ENCODE measurements around the gene FGF11. TPM values are rescaled to one million over a fixed set of nuclear protein-coding genes. Genes with fewer than 3 reads are reported as not detected.
"Not testable (repeated sequence)": the region's sequence is repeated elsewhere in the genome, so short reads cannot be mapped to it uniquely, and the experiment has no call there.

Gene FGF11
- total RNA-seq, 1 experiment from 2014 or later = 23.8 TPM

DNA sequence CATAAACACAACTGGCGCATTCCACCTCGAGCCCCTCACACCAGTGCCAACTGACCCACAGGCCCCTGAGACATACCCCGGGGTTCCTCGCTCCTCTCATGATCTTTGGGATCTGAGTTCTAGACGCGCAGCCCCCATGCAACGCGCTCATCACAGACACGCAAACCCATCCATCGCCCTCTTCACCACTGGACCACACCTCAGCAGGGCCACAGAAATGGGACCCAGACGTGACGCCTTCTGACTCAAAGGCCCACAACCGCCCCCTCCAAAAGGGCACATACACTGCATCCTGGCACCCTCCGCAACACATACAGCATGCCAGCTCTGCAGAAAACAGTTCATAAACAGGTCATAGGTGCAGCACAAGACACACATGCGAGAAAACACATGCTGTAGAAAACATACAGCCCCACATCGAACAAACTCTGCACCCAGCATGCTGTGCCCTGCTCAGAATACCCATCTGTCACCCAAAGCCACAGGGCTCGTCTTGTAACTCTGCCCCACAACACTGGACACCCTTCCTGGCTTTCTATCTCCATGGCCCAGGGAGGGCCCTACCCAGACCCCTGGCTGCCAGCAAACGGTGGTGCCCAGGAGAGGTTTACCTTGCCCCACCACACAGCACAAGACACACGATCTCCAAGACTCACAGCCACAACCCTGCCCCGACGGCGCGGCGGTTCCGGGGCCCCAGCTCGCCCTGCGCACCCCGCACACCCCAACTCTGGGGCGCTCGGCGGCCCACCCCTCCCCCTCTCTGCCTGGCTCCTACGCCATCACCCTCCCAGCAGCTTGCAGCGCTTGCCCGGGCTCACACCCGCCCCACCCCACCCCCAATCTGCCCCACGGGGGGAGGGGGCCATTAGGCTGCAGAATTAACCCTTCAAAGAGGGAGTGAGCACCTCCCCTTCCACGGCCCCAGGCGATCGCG is 39.2 kb downstream of the FGF11 start:
- peak; percentile 46 for DNase-seq (ENCODE audit: low read depth)

DNA sequence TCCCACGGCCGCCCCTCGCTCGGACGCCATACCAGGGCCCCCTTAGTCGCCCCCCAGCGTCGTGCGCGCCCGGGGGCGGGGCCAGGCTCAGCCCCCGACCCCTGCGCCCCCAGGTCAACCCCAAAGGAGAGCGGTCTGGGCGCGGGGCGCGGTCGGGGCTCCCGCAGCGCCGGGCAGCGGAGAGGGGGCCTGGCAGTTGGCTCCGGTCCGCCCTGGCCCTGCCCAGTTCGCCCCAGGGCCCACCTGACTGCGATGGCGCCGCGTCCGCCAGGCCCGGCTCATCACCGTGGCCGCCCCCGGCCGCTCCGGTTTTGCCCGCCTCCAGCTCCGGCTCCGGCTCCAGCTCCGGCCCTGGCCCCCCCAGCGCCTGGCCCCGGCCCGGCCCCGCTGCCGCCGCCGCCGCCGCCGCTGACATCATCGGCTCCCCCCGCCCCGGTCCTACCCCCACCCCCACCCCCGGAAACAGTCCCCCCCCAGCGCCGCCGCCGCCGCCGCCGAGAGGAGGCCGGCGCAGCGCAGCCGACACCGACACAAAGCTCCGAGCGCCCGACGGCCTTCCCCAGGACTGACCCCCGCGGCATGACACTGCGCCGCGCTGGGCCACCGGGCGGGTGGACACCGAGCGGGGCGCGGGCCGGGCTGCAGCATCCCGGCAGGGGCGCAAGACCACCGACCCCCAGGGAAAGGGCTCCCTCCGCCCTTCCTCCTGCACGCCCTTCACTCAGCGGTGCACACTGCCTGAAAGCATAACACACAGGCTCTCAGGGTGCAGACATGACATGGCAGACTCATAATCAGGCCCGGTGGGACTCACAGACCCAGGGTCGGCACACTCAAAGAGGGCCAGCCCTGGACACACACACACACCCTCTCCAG is 40.1 kb downstream of the FGF11 start, which contains the start of gene ZBTB4:
TSS of gene ZBTB4 (minus strand) at position 419 of the 876 bp plus-strand sequence. CDS start 12,830 bp downstream, outside the sequence.
- DNase-seq (ENCODE audit: low read depth) = peak; percentile 28

DNA sequence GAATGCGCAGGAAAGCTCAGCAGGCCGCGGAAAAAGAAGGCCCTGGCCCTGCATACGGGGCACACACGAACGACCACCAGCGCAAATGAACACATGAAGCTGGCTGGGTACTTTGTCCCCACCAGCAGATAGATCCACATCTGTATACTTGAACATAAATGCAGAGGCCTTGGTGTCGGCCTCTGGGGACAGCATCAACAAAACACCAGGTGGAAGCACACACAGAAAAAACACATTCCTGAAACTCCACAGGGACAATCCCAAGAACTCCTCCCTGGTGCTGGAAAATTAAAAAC is 40.7 kb downstream of the FGF11 start:
- peak; percentile 47 for DNase-seq (ENCODE audit: low read depth)

DNA sequence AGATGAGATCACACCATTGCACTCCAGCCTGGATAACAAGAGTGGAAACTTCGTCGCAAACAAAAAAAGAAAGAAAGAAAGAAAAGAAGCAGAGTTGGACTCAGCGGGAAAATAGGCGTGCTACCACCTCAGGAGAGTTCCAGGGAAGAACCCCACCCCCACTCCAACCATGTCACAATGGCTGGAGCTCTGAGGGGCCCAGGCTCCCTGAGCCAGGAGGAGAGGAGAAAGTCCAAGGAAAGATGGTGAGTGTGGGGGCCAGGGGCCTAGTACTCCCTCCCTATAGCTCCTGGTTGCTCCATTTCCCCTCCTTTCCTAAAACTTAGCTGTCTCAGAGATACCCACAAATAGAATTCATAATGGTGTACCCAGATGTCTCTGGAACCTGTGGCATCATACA is 42.0 kb downstream of the FGF11 start, which contains the start of gene SLC35G6:
TSS of gene SLC35G6 (plus strand) at position 172 of the 400 bp plus-strand sequence. CDS start at position 243, 71 bp downstream.
- DNase-seq (ENCODE audit: low read depth) = not testable (repeated sequence)

DNA sequence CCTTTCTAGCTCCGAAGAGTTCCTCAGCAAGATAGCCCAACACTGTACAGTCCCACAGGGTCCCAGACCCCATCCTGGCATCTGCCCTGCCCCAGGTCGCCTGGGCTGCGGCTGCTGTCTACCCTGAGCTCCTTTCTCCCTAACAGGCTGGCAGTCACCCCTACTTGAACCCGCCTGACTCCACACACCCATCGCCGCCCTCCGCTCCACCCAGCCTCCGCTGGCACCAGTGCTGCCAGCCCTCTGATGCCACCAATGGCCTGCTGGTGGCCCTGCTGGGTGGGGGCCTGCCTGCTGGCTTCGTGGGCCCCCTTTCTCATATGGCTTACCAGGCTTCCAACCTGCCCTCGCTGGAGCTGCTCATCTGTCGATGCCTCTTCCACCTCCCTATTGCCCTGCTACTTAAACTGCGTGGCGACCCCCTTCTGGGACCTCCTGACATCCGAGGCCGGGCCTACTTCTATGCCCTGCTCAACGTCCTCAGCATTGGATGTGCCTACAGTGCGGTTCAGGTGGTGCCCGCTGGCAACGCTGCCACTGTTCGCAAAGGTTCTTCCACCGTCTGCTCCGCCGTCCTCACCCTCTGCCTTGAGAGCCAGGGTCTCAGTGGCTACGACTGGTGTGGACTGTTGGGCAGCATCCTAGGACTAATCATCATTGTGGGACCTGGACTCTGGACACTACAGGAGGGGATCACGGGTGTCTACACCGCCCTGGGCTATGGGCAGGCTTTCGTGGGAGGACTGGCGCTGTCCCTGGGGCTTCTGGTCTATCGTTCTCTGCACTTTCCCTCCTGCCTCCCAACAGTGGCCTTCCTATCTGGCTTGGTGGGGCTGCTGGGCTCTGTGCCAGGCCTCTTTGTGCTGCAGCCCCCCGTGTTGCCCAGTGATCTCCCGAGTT is 42.8 kb downstream of the FGF11 start:
- DNase-seq (ENCODE audit: low read depth) = not testable (repeated sequence)

DNA sequence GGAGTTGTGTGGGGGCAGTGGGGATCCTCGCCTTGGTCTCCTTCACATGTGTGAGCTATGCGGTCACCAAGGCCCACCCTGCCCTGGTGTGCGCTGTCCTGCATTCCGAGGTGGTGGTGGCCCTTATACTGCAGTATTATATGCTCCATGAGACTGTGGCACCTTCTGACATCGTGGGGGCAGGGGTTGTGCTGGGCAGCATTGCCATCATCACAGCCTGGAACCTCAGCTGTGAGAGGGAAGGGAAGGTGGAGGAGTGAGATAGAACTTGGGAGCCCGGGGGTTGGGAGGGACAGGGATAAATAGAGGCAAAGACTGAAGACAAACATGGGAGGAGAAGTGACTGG is 43.4 kb downstream of the FGF11 start:
- DNase-seq (ENCODE audit: low read depth) = not testable (repeated sequence)

DNA sequence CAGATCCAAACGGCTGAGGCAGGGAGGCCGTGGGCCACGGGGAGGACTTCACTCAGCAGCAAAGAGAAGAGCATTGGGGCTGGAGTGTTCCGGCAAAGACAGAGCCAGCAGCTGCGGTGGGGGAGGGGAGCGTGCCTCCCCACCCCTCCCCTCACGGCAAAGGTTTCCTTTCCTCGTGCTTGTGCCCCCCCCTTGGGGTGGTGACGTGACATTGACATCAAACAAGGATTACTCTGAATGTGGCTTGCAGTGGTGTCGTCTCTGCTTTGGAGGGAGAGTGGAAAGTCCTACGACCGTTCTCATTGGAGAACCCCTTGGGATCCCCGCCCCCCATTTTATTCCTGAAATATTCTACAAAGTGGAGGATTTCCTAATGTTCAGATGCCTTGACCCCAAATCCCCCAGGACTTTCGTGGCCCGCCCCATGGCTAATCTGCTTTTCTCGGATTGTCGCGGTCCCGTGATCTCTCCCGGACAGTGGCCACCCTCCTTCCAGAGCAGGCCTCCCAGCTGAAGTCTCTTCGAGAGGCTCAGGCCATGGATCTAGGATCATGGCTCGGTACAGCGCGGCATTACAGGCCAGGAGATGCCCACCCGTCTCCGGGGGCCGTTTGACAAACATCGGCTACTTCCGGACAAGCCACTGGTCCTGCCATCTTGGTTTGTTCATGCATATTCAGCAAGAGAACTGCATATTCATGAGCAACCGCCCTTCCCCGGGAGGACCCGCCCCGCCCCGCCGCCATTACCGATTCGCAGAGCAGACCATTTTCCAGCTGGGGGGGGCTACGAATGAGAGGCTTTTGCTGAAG is 44.1 kb downstream of the FGF11 start:
- DNase-seq (ENCODE audit: low read depth) = peak; percentile 99

DNA sequence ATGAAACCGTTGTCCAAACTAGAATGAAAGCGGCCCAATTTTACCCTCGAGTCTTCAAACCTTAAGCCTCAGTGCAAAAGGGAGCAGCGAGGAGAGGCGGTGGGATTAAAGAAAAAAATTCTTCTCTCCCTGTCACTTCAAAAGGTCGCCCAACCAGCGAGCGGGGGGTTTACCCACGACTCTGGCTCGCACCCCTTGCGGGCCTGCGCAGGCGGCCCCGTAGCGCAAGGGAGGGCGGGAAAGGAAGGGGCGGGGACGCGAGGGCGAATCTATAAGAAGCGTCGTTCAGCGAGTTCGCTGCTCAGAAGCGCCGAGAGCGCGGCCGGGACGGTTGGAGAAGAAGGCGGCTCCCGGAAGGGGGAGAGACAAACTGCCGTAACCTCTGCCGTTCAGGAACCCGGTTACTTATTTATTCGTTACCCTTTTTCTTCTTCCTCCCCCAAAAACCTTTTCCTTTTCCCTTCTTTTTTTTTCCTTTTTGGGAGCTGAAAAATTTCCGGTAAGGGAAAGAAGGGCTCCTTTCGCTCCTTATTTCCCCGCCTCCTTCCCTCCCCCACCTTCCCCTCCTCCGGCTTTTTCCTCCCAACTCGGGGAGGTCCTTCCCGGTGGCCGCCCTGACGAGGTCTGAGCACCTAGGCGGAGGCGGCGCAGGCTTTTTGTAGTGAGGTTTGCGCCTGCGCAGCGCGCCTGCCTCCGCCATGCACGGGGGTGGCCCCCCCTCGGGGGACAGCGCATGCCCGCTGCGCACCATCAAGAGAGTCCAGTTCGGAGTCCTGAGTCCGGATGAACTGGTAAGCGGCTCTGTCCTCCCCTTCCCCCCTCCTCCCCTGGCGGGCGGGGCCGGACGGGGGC is 45.0 kb downstream of the FGF11 start, which contains the start of gene POLR2A:
TSS of gene POLR2A (plus strand) at position 300 of the 852 bp plus-strand sequence.
- peak; percentile 97 for DNase-seq (ENCODE audit: low read depth)

DNA sequence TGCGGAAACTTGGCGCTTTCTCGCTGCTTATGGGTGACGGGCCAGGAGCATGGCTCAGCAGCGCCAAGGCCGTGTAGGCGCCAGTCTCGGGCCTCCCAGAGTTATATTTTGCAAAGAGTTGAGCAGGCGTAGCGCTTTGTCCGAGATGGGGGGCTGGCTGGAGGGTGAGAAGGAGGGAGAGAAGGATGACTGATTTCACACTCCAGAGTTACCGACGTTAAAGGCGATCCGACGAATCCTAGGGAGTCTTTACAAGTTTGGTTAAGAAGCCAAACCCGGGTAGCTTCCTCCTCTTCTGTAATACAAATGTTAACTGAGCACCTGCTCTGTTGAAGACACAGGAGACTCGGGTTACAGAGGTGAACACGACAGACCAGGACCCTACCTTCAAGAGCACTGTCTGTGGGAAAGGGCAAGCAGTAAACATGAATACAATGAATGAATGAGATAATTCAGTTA is 45.6 kb downstream of the FGF11 start:
- DNase-seq (ENCODE audit: low read depth) = no peak

DNA sequence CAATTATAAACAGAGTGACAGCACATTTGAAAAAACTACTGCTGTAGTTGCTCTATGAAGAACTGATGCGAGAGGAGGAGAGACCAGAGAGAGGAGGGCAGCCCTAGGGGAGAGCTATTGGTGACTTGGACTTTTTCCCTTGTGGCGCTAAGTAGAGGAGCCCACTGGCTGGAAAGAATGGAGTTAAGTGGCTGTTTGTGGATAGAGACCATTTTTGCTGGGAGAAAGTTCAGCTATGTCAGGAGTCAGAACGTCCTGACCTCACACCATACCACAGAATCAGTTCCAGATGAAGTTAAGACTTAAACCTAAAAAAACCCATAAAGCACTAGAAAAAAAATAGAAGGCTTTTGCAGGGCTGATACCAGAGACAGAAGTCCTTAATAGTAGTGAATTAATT is 46.9 kb downstream of the FGF11 start:
- no peak for DNase-seq (ENCODE audit: low read depth)

DNA sequence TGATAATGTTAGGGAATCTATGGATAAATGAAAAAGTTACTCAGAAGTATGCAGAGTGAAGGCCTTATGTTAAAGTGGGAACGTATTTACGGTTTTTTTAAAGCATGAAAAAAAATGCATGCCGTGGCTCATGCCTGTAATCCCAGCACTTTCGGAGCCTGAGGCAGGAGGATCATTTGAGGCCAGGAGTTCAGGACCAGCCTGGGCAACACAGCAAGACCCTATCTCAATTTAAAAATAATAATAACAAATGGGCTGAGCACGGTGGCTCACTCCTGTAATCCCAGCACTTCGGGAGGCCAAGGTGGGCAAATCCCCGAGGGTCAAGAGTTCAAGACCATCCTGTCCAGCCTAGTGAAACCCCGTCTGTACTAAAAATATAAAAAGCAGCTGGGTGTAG is 50.8 kb downstream of the FGF11 start:
- DNase-seq (ENCODE audit: low read depth) = no peak

DNA sequence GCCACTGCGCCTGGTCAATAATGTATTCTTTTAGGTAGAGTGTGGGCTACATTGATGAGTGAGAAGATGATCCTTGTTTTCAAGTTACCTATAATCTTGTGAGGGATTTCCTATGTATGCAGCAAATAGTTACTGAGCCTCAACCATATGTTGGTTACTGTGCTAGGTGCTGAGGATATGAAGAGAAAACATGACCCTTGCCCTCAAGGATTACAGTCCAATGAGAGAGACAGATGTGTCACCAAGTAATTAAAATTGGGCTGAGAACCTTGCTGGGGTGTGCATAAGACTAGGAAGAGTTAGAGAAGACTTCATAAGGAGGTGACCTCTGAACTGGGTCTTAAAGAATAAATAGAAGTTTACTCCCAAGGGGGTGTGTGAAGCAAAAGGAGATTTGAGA is 52.3 kb downstream of the FGF11 start:
- DNase-seq (ENCODE audit: low read depth) = peak; percentile 12

DNA sequence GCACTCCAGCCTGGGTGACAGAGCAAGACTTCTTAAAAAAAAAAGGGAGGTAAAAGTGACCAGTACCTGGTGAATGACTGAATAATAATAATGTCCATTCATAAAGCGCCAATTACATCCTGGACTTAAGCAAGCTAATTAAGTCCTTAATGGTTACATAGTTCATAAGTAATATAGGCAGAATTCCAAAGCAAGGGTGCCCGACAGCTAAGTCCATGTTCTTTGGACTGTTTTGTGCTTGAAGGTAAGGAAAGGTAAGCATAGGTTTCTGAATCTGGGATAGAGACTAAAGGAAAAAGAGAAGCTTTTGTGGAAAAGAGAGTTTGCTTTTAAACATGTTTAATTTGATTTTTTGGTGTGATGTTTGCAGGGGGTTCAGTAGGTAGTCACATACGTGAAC is 54.6 kb downstream of the FGF11 start:
- no peak for DNase-seq (ENCODE audit: low read depth)

Other genes starting within 250 kb of the FGF11 start
- gene DLG4, start 219.7 kb upstream of the FGF11 start, total RNA-seq (2014; rRNA removed) = 16.6 and 17.3 TPM in 2 replicates
- gene ACADVL, start 219.6 kb upstream of the FGF11 start, total RNA-seq (2014; rRNA removed) = 485 and 564 TPM in 2 replicates
- 64.8 and 71.4 TPM in 2 replicates for gene DVL2, start 205.0 kb upstream of the FGF11 start, total RNA-seq (2014; rRNA removed)
- 54.7 and 56.4 TPM in 2 replicates for gene PHF23, start 200.1 kb upstream of the FGF11 start, total RNA-seq (2014; rRNA removed)
- gene GABARAP, start 197.1 kb upstream of the FGF11 start, total RNA-seq (2014; rRNA removed) = 161 and 171 TPM in 2 replicates
- 59.1 and 65.5 TPM in 2 replicates for gene CTDNEP1, start 187.8 kb upstream of the FGF11 start, total RNA-seq (2014; rRNA removed)
- gene ELP5, start 187.3 kb upstream of the FGF11 start, total RNA-seq (2014; rRNA removed) = 52.6 and 58.2 TPM in 2 replicates
- gene CLDN7, start 177.0 kb upstream of the FGF11 start, total RNA-seq (2014; rRNA removed) = not detected in 2 replicates
- gene SLC2A4, start 157.8 kb upstream of the FGF11 start, total RNA-seq (2014; rRNA removed) = 0.11 TPM in 1 of 2 replicates, not detected in the other
- gene YBX2, start 144.9 kb upstream of the FGF11 start, total RNA-seq (2014; rRNA removed) = not detected in 2 replicates
- 968 and 1,043 TPM in 2 replicates for gene EIF5A, start 131.9 kb upstream of the FGF11 start, total RNA-seq (2014; rRNA removed)
- gene GPS2, start 124.2 kb upstream of the FGF11 start, total RNA-seq (2014; rRNA removed) = 98.7 and 119 TPM in 2 replicates
- 15.1 and 15.7 TPM in 2 replicates for gene NEURL4, start 110.2 kb upstream of the FGF11 start, total RNA-seq (2014; rRNA removed)
- 1.5 TPM in 1 of 2 replicates, not detected in the other for gene ACAP1, start 103.0 kb upstream of the FGF11 start, total RNA-seq (2014; rRNA removed)
- gene KCTD11, start 87.3 kb upstream of the FGF11 start, total RNA-seq (2014; rRNA removed) = 8.3 and 9.0 TPM in 2 replicates
- not detected in 2 replicates for gene TMEM95, start 84.4 kb upstream of the FGF11 start, total RNA-seq (2014; rRNA removed)
- 0.06 TPM in 1 of 2 replicates, not detected in the other for gene TNK1, start 58.4 kb upstream of the FGF11 start, total RNA-seq (2014; rRNA removed)
- gene PLSCR3, start 45.0 kb upstream of the FGF11 start, total RNA-seq (2014; rRNA removed) = 38.1 and 54.4 TPM in 2 replicates
- gene TMEM256, start 35.4 kb upstream of the FGF11 start, total RNA-seq (2014; rRNA removed) = 65.1 and 88.9 TPM in 2 replicates
- 7.6 and 8.3 TPM in 2 replicates for gene NLGN2, start 31.7 kb upstream of the FGF11 start, total RNA-seq (2014; rRNA removed)
- not detected in 2 replicates for gene SPEM1, start 19.2 kb upstream of the FGF11 start, total RNA-seq (2014; rRNA removed)
- not detected in 2 replicates for gene SPEM2, start 13.9 kb upstream of the FGF11 start, total RNA-seq (2014; rRNA removed)
- gene SPEM3, start 10.7 kb upstream of the FGF11 start, total RNA-seq (2014; rRNA removed) = not detected in 2 replicates
- gene TMEM102, start 4.1 kb upstream of the FGF11 start, total RNA-seq (2014; rRNA removed) = 0.75 and 0.90 TPM in 2 replicates
- 51.9 and 60.3 TPM in 2 replicates for gene CHRNB1, start 5.5 kb downstream of the FGF11 start, total RNA-seq (2014; rRNA removed)
- 25.3 and 27.8 TPM in 2 replicates for gene ZBTB4, start 40.1 kb downstream of the FGF11 start, total RNA-seq (2014; rRNA removed)
- gene SLC35G6, start 41.9 kb downstream of the FGF11 start, total RNA-seq (2014; rRNA removed) = not detected in 2 replicates
- 63.7 and 81.4 TPM in 2 replicates for gene POLR2A, start 44.9 kb downstream of the FGF11 start, total RNA-seq (2014; rRNA removed)
- 14.8 and 20.7 TPM in 2 replicates for gene TNFSF12, start 109.5 kb downstream of the FGF11 start, total RNA-seq (2014; rRNA removed)
- not detected in 2 replicates for gene TNFSF13, start 119.2 kb downstream of the FGF11 start, total RNA-seq (2014; rRNA removed)
- gene SENP3, start 122.4 kb downstream of the FGF11 start, total RNA-seq (2014; rRNA removed) = 108 and 131 TPM in 2 replicates
- 48.2 and 56.4 TPM in 2 replicates for gene CD68, start 140.1 kb downstream of the FGF11 start, total RNA-seq (2014; rRNA removed)
- 371 and 379 TPM in 2 replicates for gene MPDU1, start 144.3 kb downstream of the FGF11 start, total RNA-seq (2014; rRNA removed)
- 0.96 and 2.0 TPM in 2 replicates for gene SOX15, start 150.6 kb downstream of the FGF11 start, total RNA-seq (2014; rRNA removed)
- 49.4 and 51.8 TPM in 2 replicates for gene FXR2, start 175.4 kb downstream of the FGF11 start, total RNA-seq (2014; rRNA removed)
- gene SAT2, start 188.3 kb downstream of the FGF11 start, total RNA-seq (2014; rRNA removed) = 37.8 and 48.0 TPM in 2 replicates
- gene SHBG, start 190.6 kb downstream of the FGF11 start, total RNA-seq (2014; rRNA removed) = 0.23 TPM in 1 of 2 replicates, not detected in the other
- not detected in 2 replicates for gene ATP1B2, start 211.4 kb downstream of the FGF11 start, total RNA-seq (2014; rRNA removed)
- 34.8 and 35.5 TPM in 2 replicates for gene TP53, start 248.0 kb downstream of the FGF11 start, total RNA-seq (2014; rRNA removed)
- 18.2 and 20.0 TPM in 2 replicates for gene WRAP53, start 249.0 kb downstream of the FGF11 start, total RNA-seq (2014; rRNA removed)